Measurements from ENCODE around the gene TULP1. TPM values are rescaled to one million over a fixed set of nuclear protein-coding genes. Genes with fewer than 3 reads are reported as not detected.

The TULP1 gene
- total and polyA plus RNA-seq, 2 of the 13 experiments (the other 11 are each of a cell fraction or from before 2014, with no cell fraction given), result not detected

DNA sequence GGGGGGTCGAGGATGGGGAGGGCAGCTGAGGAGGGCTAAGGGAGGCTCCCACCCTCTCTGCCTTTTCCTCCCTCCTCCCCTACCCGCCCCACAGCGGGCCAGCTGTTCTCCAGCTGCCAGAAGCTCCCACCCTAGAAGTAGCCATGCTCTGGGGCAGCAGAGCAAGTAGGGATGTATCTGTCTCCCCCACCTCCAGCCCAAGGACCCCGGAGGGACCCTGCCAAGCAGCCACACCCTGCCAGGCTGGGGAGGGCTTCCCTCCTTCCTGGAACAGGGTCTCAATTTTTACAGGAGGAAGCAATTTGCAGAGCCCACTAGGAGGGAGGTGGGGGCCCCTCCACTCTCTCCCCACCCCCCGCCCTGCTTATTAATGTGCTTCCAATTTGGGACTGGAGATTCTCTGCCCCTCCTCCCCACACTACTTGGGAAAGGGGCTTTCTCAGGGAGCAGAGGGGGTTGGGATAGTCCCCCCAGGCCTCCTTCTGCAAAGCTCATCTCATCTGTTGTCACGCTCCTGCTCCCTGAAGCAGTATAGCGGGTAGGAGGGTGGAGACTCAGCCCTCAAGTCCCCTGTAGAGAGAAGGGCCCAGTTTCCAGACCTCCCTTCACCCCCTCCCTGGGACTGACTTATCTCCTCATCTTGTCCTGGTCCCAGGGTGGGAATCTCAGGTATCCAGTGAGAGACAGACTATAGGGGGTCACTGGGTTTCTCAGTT is 20.3 kb downstream of the TULP1 start:
- Histone ChIP-seq H3K79me2 (ENCODE audit: insufficient read depth, low read length) (peaks cover 55% of the 10 kb centered on the region), H3K9me3 (ENCODE audit: low read length) (no peaks in the 10 kb centered on the region), H2AFZ (ENCODE audit: low read length) (no peak overlapping the region), H3K4me1 (ENCODE audit: insufficient read depth, low read length) (peaks cover 49% of the 10 kb centered on the region), H3K9ac (ENCODE audit: insufficient read depth, low read depth, low read length) (no peak overlapping the region), H3K27me3 (ENCODE audit: control insufficient read depth in 1 of 2, insufficient read depth in 2 of 2, low read length in 2 of 2) (no peaks in the 10 kb centered on the region), H3K27ac (ENCODE audit: extremely low read length, insufficient read depth, low read length) (no peak overlapping the region), H4K20me1 (ENCODE audit: insufficient read depth, low read length) (peaks cover 56% of the 10 kb centered on the region; the same call in 1 of the 2 replicates), H3K4me2 (ENCODE audit: low read depth, low read length) (no peak overlapping the region), H3K4me3 (replicated peaks in 1 of 3; ENCODE audit: insufficient read depth in 1 of 3, low read depth in 2 of 3, low read length in 3 of 3) (no peak overlapping the region), H3K36me3 (replicated peaks in 1 of 2; ENCODE audit: control insufficient read depth in 1 of 2, insufficient read depth in 2 of 2, low read length in 2 of 2) (peaks cover 0 to 4% of the 10 kb centered on the region in 2 experiments; a peak in 1 of 5 replicates)
- POLR2A ChIA-PET, result no interaction called here
- no peak for FAIRE-seq
- no peak for DNase-seq (ENCODE audit: low spot score)
- in situ Hi-C loops (cut with HindIII; ENCODE audit: extremely low pct_ligation_motif_present, low pct_unique_long_range_greater_than_20kb) (no loop called here), intact Hi-C loops (cut with micrococcal nuclease; ENCODE audit: unreplicated experiment) (no loop called here)
- TF ChIP-seq ZNF577 (CRISPR knock-in tag; IDR thresholded peaks at IDR 0.05; ENCODE audit: borderline replicate concordance, low read depth), result no peak
- WGBS (ENCODE audit: low lambda C conversion rate), result 89% methylated on average over 6 of the region's 7 CpGs
- no peak for ATAC-seq
- no TSS peak for BruUV-seq (replicated peaks)
- CTCF ChIA-PET (ENCODE audit: low intra/inter-chr PET ratio, low total read pairs), result no interaction called here

DNA sequence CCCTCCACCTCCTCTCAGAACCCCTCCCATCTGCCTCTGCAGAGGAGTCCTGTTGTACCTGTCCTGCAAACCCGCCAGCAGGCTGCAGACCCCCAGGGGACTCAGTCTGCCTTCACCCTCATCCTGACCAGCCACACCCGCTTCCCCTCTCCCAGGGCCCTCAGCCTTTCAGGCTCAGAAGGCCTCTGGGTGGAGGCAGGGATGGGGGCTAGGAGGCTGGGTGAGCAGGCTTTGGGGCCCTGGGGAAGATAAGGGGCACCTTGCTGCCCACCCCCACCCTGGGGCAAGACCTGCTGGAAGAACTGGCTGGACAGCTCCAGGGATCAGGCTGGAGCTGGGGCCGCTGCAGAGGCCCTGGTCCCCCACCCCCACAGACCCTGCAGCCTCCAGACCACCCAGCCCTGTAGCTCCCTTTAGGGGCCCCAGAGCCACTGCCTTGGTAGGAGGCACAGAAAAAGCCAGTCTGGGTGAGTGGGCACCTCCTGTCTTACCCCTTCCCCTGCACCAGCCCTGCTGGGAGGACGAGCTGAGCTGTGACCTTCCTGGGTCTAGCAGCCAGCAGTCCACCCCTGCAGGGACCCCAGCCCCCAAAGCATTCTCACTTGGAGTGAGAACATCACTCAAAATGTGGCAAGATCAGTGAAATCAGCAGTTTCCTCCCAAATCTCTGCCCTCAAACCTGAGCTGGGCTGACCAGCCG is 21.0 kb downstream of the TULP1 start:
- BruUV-seq (replicated peaks), result no TSS peak
- intact Hi-C loops (cut with micrococcal nuclease; ENCODE audit: unreplicated experiment), result no loop called here
- CTCF ChIA-PET (ENCODE audit: low intra/inter-chr PET ratio, low total read pairs), result no interaction called here
- peaks cover 55% of the 10 kb centered on the region for H3K79me2 ChIP-seq (ENCODE audit: insufficient read depth, low read length)
- POLR2A ChIA-PET, result no interaction called here
- ATAC-seq (no peak), DNase-seq (ENCODE audit: low spot score) (no peak), FAIRE-seq (no peak)
- H2AFZ ChIP-seq (ENCODE audit: low read length), result no peak overlapping the region
- no peak overlapping the region for H3K9ac ChIP-seq (ENCODE audit: insufficient read depth, low read depth, low read length)
- in situ Hi-C loops (cut with HindIII; ENCODE audit: extremely low pct_ligation_motif_present, low pct_unique_long_range_greater_than_20kb), result no loop called here
- peaks cover 2 to 4% of the 10 kb centered on the region in 2 experiments; a peak in 3 of 5 replicates for H3K36me3 ChIP-seq (replicated peaks in 1 of 2; ENCODE audit: control insufficient read depth in 1 of 2, insufficient read depth in 2 of 2, low read length in 2 of 2)
- peaks cover 49% of the 10 kb centered on the region for H3K4me1 ChIP-seq (ENCODE audit: insufficient read depth, low read length)
- H3K27me3 ChIP-seq (ENCODE audit: control insufficient read depth in 1 of 2, insufficient read depth in 2 of 2, low read length in 2 of 2), result no peaks in the 10 kb centered on the region
- peaks cover 59% of the 10 kb centered on the region; the same call in 1 of the 2 replicates for H4K20me1 ChIP-seq (ENCODE audit: insufficient read depth, low read length)
- no peak overlapping the region for H3K27ac ChIP-seq (ENCODE audit: extremely low read length, insufficient read depth, low read length)
- no peak overlapping the region for H3K4me3 ChIP-seq (replicated peaks in 1 of 3; ENCODE audit: insufficient read depth in 1 of 3, low read depth in 2 of 3, low read length in 3 of 3)
- H3K9me3 ChIP-seq (ENCODE audit: low read length), result no peaks in the 10 kb centered on the region
- no peak overlapping the region for H3K4me2 ChIP-seq (ENCODE audit: low read depth, low read length)
- WGBS (ENCODE audit: low lambda C conversion rate), result 94% methylated on average over 4 of the region's 5 CpGs
- TF ChIP-seq, protein P1, sequence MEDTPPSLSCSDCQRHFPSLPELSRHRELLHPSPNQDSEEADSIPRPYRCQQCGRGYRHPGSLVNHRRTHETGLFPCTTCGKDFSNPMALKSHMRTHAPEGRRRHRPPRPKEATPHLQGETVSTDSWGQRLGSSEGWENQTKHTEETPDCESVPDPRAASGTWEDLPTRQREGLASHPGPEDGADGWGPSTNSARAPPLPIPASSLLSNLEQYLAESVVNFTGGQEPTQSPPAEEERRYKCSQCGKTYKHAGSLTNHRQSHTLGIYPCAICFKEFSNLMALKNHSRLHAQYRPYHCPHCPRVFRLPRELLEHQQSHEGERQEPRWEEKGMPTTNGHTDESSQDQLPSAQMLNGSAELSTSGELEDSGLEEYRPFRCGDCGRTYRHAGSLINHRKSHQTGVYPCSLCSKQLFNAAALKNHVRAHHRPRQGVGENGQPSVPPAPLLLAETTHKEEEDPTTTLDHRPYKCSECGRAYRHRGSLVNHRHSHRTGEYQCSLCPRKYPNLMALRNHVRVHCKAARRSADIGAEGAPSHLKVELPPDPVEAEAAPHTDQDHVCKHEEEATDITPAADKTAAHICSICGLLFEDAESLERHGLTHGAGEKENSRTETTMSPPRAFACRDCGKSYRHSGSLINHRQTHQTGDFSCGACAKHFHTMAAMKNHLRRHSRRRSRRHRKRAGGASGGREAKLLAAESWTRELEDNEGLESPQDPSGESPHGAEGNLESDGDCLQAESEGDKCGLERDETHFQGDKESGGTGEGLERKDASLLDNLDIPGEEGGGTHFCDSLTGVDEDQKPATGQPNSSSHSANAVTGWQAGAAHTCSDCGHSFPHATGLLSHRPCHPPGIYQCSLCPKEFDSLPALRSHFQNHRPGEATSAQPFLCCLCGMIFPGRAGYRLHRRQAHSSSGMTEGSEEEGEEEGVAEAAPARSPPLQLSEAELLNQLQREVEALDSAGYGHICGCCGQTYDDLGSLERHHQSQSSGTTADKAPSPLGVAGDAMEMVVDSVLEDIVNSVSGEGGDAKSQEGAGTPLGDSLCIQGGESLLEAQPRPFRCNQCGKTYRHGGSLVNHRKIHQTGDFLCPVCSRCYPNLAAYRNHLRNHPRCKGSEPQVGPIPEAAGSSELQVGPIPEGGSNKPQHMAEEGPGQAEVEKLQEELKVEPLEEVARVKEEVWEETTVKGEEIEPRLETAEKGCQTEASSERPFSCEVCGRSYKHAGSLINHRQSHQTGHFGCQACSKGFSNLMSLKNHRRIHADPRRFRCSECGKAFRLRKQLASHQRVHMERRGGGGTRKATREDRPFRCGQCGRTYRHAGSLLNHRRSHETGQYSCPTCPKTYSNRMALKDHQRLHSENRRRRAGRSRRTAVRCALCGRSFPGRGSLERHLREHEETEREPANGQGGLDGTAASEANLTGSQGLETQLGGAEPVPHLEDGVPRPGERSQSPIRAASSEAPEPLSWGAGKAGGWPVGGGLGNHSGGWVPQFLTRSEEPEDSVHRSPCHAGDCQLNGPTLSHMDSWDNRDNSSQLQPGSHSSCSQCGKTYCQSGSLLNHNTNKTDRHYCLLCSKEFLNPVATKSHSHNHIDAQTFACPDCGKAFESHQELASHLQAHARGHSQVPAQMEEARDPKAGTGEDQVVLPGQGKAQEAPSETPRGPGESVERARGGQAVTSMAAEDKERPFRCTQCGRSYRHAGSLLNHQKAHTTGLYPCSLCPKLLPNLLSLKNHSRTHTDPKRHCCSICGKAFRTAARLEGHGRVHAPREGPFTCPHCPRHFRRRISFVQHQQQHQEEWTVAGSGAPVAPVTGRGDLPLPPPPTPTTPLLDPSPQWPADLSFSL (CRISPR knock-in tag; IDR thresholded peaks at IDR 0.05), result no peak
- no peak for TF ChIP-seq ZNF567 (CRISPR knock-in tag; IDR thresholded peaks at IDR 0.05; ENCODE audit: borderline replicate concordance)
- peak; percentile 32 for TF ChIP-seq AGO2 (optimal IDR thresholded peaks at IDR 0.05; ENCODE audit: low read depth, low read length)
- TF ChIP-seq SKI (IDR thresholded peaks at IDR 0.05; ENCODE audit: partially characterized antibody), result no peak
- TF ChIP-seq KDM5B (CRISPR knock-in tag; IDR thresholded peaks at IDR 0.05; ENCODE audit: borderline replicate concordance), result 0 out of 2 replicates have a peak, but pooled peaks have one; percentile 56
- TF ChIP-seq, protein P2, sequence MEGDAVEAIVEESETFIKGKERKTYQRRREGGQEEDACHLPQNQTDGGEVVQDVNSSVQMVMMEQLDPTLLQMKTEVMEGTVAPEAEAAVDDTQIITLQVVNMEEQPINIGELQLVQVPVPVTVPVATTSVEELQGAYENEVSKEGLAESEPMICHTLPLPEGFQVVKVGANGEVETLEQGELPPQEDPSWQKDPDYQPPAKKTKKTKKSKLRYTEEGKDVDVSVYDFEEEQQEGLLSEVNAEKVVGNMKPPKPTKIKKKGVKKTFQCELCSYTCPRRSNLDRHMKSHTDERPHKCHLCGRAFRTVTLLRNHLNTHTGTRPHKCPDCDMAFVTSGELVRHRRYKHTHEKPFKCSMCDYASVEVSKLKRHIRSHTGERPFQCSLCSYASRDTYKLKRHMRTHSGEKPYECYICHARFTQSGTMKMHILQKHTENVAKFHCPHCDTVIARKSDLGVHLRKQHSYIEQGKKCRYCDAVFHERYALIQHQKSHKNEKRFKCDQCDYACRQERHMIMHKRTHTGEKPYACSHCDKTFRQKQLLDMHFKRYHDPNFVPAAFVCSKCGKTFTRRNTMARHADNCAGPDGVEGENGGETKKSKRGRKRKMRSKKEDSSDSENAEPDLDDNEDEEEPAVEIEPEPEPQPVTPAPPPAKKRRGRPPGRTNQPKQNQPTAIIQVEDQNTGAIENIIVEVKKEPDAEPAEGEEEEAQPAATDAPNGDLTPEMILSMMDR (CRISPR knock-in tag; IDR thresholded peaks at IDR 0.05), result no peak
